ENCODE measurements around the gene TNNI3K. TPM values are rescaled to one million over a fixed set of nuclear protein-coding genes. Genes with fewer than 3 reads are reported as not detected.

The TNNI3K gene
- total and polyA plus RNA-seq, 10 of the 15 experiments (the other 5 are each of a cell fraction or from before 2014, with no cell fraction given) = 0.14 to 1.6 (median 0.44) TPM; not detected in 4

DNA sequence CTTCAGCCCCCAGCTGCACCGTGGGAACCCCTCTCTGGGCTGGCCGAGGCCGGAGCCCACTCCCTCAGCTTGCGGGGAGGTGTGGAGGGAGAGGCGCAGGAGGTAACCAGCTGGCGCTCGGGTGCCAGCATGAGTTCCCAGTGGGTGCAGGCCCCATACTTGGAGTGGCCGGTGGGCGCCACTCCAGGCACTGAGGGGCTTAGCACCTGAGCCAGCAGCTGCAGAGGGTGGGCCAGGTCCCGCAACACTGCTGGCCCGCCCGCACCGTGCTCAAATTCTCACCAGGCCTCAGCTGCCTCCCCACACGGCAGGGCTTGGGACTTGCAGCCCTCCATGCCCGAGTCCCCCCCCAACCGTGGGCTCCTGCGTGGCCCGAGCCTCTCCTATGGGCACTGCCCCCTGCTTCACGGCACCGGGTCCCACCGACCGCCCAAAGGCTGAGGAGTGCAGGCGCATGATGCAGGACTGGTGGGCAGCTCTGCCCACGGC is 230.1 kb downstream of the TNNI3K start (continued):
- no peak for TF ChIP-seq ZNF622 (IDR thresholded peaks at IDR 0.05)
- no peak for TF ChIP-seq PAX5 (IDR thresholded peaks at IDR 0.05; ENCODE audit: borderline replicate concordance, low read depth, low read length)

DNA sequence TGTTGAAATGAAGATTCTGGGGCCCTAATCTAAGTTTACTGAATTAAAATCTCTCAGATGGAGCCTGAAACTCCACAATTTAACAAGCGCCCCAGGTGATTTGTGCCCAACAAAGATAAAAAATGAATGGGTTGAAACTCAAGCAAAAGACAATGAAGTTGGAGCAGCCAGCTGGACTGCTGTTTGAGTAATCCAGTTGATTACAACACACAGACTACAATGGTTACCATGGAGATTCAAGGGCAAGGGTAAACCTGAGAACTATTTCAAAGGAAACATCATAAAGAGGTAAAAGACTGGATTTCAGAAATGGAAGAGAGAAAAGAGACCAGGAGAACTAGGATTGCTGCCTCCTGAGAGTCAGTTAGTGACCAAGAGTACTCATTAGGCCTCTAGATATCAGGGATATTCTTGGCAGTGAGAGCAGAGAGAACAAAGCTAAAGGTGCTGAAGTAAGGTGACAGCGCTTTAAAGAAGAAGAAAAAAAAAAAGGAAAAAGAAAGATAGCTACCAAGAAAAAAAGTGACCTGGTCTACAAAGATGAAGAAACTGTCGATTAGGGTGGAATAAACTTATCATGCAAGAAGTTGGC is 232.7 kb downstream of the TNNI3K start:
- no peaks in the 10 kb centered on the region for H3K4me1 ChIP-seq (ENCODE audit: control insufficient read depth, insufficient read depth, low read length)
- ChIA-PET POLR2A (interaction anchor here (0.7 to 0.9 kb wide), 3 partner anchors 9 to 264 kb away, joined by 3 read pairs; no protein-coding TSS in a partner anchor), SMC1A (ENCODE audit: uncharacterized antibody, unreplicated experiment) (interaction anchor here (0.7 to 4.0 kb wide), 8 partner anchors 9 to 222 kb away, joined by 3 to 23 read pairs (median 3); no protein-coding TSS in a partner anchor), RAD21 (ENCODE audit: unreplicated experiment) (interaction anchor here (1.1 to 2.5 kb wide), 5 partner anchors 84 to 628 kb away, joined by 3 to 8 read pairs (median 5); no protein-coding TSS in a partner anchor), CTCF (interaction anchor here (0.7 to 3.4 kb wide), 15 partner anchors 8 to 628 kb away, joined by 3 to 22 read pairs (median 3); partner anchors contain the start of genes CRYZ and TYW3)
- H3K4me3 ChIP-seq = no peak overlapping the region
- DNase-seq (ENCODE audit: low read depth, low spot score) (no peak), FAIRE-seq (no peak), ATAC-seq (no peak)
- TF ChIP-seq CBX3 (IDR thresholded peaks at IDR 0.05; ENCODE audit: borderline replicate concordance, low read depth) (no peak), NFYB (IDR thresholded peaks at IDR 0.05; ENCODE audit: insufficient read depth, low read depth, low read length) (no peak), WRNIP1 (IDR thresholded peaks at IDR 0.05; ENCODE audit: borderline replicate concordance, low read depth, low read length) (no peak), KAT2A (conservative IDR thresholded peaks at IDR 0.05; ENCODE audit: control insufficient read depth, low read depth, low read length) (no peak), MYB (IDR thresholded peaks at IDR 0.05; ENCODE audit: borderline replicate concordance, low read depth, low read length) (no peak), MEF2A (IDR thresholded peaks at IDR 0.05; ENCODE audit: insufficient read depth, low read depth, low read length) (no peak), ZNF274 (IDR thresholded peaks at IDR 0.05; ENCODE audit: insufficient read depth, insufficient read length) (no peak), CBFB (IDR thresholded peaks at IDR 0.05; ENCODE audit: low read depth) (no peak)
- TF ChIP-seq, protein P1, sequence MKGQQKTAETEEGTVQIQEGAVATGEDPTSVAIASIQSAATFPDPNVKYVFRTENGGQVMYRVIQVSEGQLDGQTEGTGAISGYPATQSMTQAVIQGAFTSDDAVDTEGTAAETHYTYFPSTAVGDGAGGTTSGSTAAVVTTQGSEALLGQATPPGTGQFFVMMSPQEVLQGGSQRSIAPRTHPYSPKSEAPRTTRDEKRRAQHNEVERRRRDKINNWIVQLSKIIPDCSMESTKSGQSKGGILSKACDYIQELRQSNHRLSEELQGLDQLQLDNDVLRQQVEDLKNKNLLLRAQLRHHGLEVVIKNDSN (IDR thresholded peaks at IDR 0.05; ENCODE audit: borderline replicate concordance, extremely low read length, insufficient read depth, low read depth, low read length) = no peak
- TF ChIP-seq, protein P2, sequence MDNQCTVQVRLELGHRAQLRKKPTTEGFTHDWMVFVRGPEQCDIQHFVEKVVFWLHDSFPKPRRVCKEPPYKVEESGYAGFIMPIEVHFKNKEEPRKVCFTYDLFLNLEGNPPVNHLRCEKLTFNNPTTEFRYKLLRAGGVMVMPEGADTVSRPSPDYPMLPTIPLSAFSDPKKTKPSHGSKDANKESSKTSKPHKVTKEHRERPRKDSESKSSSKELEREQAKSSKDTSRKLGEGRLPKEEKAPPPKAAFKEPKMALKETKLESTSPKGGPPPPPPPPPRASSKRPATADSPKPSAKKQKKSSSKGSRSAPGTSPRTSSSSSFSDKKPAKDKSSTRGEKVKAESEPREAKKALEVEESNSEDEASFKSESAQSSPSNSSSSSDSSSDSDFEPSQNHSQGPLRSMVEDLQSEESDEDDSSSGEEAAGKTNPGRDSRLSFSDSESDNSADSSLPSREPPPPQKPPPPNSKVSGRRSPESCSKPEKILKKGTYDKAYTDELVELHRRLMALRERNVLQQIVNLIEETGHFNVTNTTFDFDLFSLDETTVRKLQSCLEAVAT (IDR thresholded peaks at IDR 0.05) = no peak
- TF ChIP-seq, protein P3, sequence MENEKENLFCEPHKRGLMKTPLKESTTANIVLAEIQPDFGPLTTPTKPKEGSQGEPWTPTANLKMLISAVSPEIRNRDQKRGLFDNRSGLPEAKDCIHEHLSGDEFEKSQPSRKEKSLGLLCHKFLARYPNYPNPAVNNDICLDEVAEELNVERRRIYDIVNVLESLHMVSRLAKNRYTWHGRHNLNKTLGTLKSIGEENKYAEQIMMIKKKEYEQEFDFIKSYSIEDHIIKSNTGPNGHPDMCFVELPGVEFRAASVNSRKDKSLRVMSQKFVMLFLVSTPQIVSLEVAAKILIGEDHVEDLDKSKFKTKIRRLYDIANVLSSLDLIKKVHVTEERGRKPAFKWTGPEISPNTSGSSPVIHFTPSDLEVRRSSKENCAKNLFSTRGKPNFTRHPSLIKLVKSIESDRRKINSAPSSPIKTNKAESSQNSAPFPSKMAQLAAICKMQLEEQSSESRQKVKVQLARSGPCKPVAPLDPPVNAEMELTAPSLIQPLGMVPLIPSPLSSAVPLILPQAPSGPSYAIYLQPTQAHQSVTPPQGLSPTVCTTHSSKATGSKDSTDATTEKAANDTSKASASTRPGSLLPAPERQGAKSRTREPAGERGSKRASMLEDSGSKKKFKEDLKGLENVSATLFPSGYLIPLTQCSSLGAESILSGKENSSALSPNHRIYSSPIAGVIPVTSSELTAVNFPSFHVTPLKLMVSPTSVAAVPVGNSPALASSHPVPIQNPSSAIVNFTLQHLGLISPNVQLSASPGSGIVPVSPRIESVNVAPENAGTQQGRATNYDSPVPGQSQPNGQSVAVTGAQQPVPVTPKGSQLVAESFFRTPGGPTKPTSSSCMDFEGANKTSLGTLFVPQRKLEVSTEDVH (IDR thresholded peaks at IDR 0.05; ENCODE audit: low read depth, partially characterized antibody) = no peak
- WGBS (ENCODE audit: insufficient coverage, insufficient replicate concordance, low lambda C conversion rate, missing lambda C conversion rate) = 26% methylated on average over 3 of the region's 3 CpGs
- H3K27me3 ChIP-seq (replicated peaks in 1 of 2; ENCODE audit: control insufficient read depth in 2 of 2, insufficient read depth in 2 of 2, low read length in 1 of 2) = no peaks in the 10 kb centered on the region
- in situ Hi-C loops (cut with MboI) (loop anchor here (25.0 kb wide), 1 partner anchor 631 kb away; no protein-coding TSS in a partner anchor), intact Hi-C loops (cut with micrococcal nuclease; ENCODE audit: unreplicated experiment) (loop anchor here (10.0 kb wide), 1 partner anchor 623 kb away; no protein-coding TSS in a partner anchor)
- H3K79me2 ChIP-seq (ENCODE audit: control insufficient read depth, insufficient read depth, low read length) = no peaks in the 10 kb centered on the region
- no peaks in the 10 kb centered on the region for H3K9me3 ChIP-seq (replicated peaks; ENCODE audit: control insufficient read depth, insufficient read depth, low read length)
- no TSS peak for BruUV-seq (replicated peaks)
- H3K27ac ChIP-seq (ENCODE audit: control insufficient read depth, insufficient read depth) = no peak overlapping the region
- H3K4me2 ChIP-seq (ENCODE audit: control insufficient read depth, insufficient read depth) = no peak overlapping the region
- no peak overlapping the region for H3K9ac ChIP-seq (ENCODE audit: control insufficient read depth, insufficient read depth, low read length)
- H4K20me1 ChIP-seq (ENCODE audit: control insufficient read depth, insufficient read depth) = no peaks in the 10 kb centered on the region
- no peaks in the 10 kb centered on the region for H3K36me3 ChIP-seq (ENCODE audit: control insufficient read depth in 2 of 2, insufficient read depth in 2 of 2, low read length in 1 of 2)
- H2AFZ ChIP-seq (ENCODE audit: control insufficient read depth, low read depth, low read length) = no peak overlapping the region

Data from GM12878 (cell line).